WTC11 (cell line): Measurements from ENCODE around the gene FALEC. TPM values are rescaled to one million over a fixed set of nuclear protein-coding genes. Genes with fewer than 3 reads are reported as not detected.
"Not testable (repeated sequence)": the region's sequence is repeated elsewhere in the genome, so short reads cannot be mapped to it uniquely, and the experiment has no call there.

Experiments
- ATAC-seq: fragments of 200-7000 bp; cut with Tn5 transposase; 2 replicates; pipeline ENCODE4 v1.10.0; 2021; ENCODE audit warnings: mild to moderate bottlenecking, moderate library complexity
- CTCF ChIA-PET: fragments of 300-600 bp; sonication (Branson Sonifier 250); formaldehyde crosslinking; loops from one replicate; lab custom pipeline; 2021; ENCODE audit warnings: antibody characterized with exemption; lab: Charles Lee
- POLR2A ChIA-PET: fragments of 350-600 bp; sonication (Branson Sonifier 250); formaldehyde crosslinking; loops from one replicate; lab custom pipeline; 2021; ENCODE audit warnings: antibody characterized with exemption; lab: Charles Lee
- DNase-seq: peaks from one replicate; pipeline ENCODE4 v3.0.0; 2021; ENCODE audit warnings: low spot score
- H3K27ac Mint-ChIP-seq: 2 replicates; pipeline ENCODE4 v1.8.0; 2021; ENCODE audit warnings: mixed read lengths
- H3K27me3 Mint-ChIP-seq: 2 replicates; pipeline ENCODE4 v1.8.0; 2021; ENCODE audit warnings: low read depth, mild to moderate bottlenecking, moderate library complexity, mixed read lengths
- H3K36me3 Mint-ChIP-seq: 2 replicates; pipeline ENCODE4 v1.8.0; 2021; ENCODE audit warnings: mixed read lengths
- H3K4me1 Mint-ChIP-seq: 2 replicates; pipeline ENCODE4 v1.8.0; 2022; ENCODE audit warnings: mixed read lengths
- H3K4me3 Mint-ChIP-seq: 2 replicates; pipeline ENCODE4 v1.8.0; 2021; ENCODE audit warnings: mild to moderate bottlenecking, moderate library complexity, mixed read lengths
- H3K9me3 Mint-ChIP-seq: 2 replicates; pipeline ENCODE4 v1.8.0; 2021; ENCODE audit warnings: mixed read lengths
- AR ChIP-seq: fragments of 250-450 bp; sonication (Bioruptor Pico); IDR thresholded peaks from 2 replicates; pipeline ENCODE4 v1.9.0; 2021; ENCODE audit warnings: mild to moderate bottlenecking
- ERG ChIP-seq: fragments of 250-450 bp; sonication (Bioruptor Pico); IDR thresholded peaks from 2 replicates; pipeline ENCODE4 v1.8.0; 2021; ENCODE audit warnings: mild to moderate bottlenecking
- FOXK1 ChIP-seq: sonication (generic); formaldehyde crosslinking; IDR thresholded peaks from 2 replicates; pipeline ENCODE4 v1.8.0; 2022; ENCODE audit warnings: mild to moderate bottlenecking, moderate library complexity, missing genetic modification reagents
- IRF2 ChIP-seq: sonication (generic); formaldehyde crosslinking; IDR thresholded peaks from 2 replicates; pipeline ENCODE4 v1.8.0; 2022; ENCODE audit warnings: low read depth, missing genetic modification reagents, borderline replicate concordance
- JUN ChIP-seq: sonication (generic); formaldehyde crosslinking; IDR thresholded peaks from 2 replicates; pipeline ENCODE4 v1.8.0; 2023; ENCODE audit warnings: mild to moderate bottlenecking, missing genetic modification reagents
- MXD4 ChIP-seq: fragments of 250-450 bp; sonication (Bioruptor Pico); IDR thresholded peaks from 2 replicates; pipeline ENCODE4 v1.8.0; 2021; ENCODE audit warnings: mild to moderate bottlenecking, moderate library complexity, borderline replicate concordance
- MYBL2 ChIP-seq: sonication (generic); formaldehyde crosslinking; IDR thresholded peaks from 2 replicates; pipeline ENCODE4 v1.8.1; 2023; ENCODE audit warnings: mild to moderate bottlenecking, moderate library complexity, missing genetic modification reagents
- NFATC4 ChIP-seq: fragments of 250-450 bp; sonication (Bioruptor Pico); IDR thresholded peaks from 2 replicates; pipeline ENCODE4 v1.9.0; 2021; ENCODE audit warnings: mild to moderate bottlenecking
- NR1H2 ChIP-seq: sonication (generic); formaldehyde crosslinking; IDR thresholded peaks from 2 replicates; pipeline ENCODE4 v1.9.0; 2021; ENCODE audit warnings: mild to moderate bottlenecking, moderate library complexity, missing genetic modification reagents
- OVOL2 ChIP-seq: fragments of 250-450 bp; sonication (Bioruptor Pico); IDR thresholded peaks from 2 replicates; pipeline ENCODE4 v1.9.0; 2021; ENCODE audit warnings: mild to moderate bottlenecking, borderline replicate concordance
- PRRX2 ChIP-seq: fragments of 250-450 bp; sonication (Bioruptor Pico); IDR thresholded peaks from 2 replicates; pipeline ENCODE4 v1.8.0; 2021; ENCODE audit warnings: mild to moderate bottlenecking
- TEAD1 ChIP-seq: sonication (generic); formaldehyde crosslinking; IDR thresholded peaks from 2 replicates; pipeline ENCODE4 v1.8.0; 2022; ENCODE audit warnings: mild to moderate bottlenecking, missing genetic modification reagents
- ZMAT4 ChIP-seq: fragments of 250-450 bp; sonication (Bioruptor Pico); IDR thresholded peaks from 2 replicates; pipeline ENCODE4 v1.9.0; 2021; ENCODE audit warnings: mild to moderate bottlenecking
- ZNF232 ChIP-seq: sonication (generic); formaldehyde crosslinking; IDR thresholded peaks from 2 replicates; pipeline ENCODE4 v1.8.0; 2022; ENCODE audit warnings: mild to moderate bottlenecking, missing genetic modification reagents
- ZNF416 ChIP-seq: fragments of 250-450 bp; sonication (Bioruptor Pico); IDR thresholded peaks from 2 replicates; pipeline ENCODE4 v1.9.0; 2021; ENCODE audit warnings: mild to moderate bottlenecking, inconsistent platforms
- ZNF425 ChIP-seq: fragments of 250-450 bp; sonication (Bioruptor Pico); conservative IDR thresholded peaks from 2 replicates; pipeline ENCODE4 v1.9.0; 2021; ENCODE audit warnings: mild to moderate bottlenecking
- ZNF671 ChIP-seq: fragments of 250-450 bp; sonication (Bioruptor Pico); IDR thresholded peaks from 2 replicates; pipeline ENCODE4 v1.8.0; 2021; ENCODE audit warnings: mild to moderate bottlenecking
- total RNA-seq: library from RNA; stranded (reverse); gene quantifications from 3 replicates; pipeline ENCODE4 v1.2.3, GENCODE V29; 2021

The FALEC gene
- total RNA-seq, 1 experiment from 2014 or later: 1.2 TPM

GRCh38 chr1:150568594-150568966 is 53.0 kb downstream of the FALEC start:
- Mint-ChIP-seq H3K9me3 (no peaks in the 10 kb centered on the region), H3K27ac (peak overlapping the region; percentile 100), H3K36me3 (peaks cover 23% of the 10 kb centered on the region), H3K4me1 (peaks cover 77% of the 10 kb centered on the region), H3K4me3 (peak overlapping the region; percentile 57), H3K27me3 (no peaks in the 10 kb centered on the region)
- DNase-seq (no peak), ATAC-seq (peak; percentile 4)
- TF ChIP-seq ZNF416 (CRISPR knock-in tag): peak; percentile 58; the same call in 1 of the 2 replicates
- peak; percentile 69 for TF ChIP-seq ZNF425 (CRISPR knock-in tag)
- peak; percentile 75; the same call in 1 of the 2 replicates for TF ChIP-seq PRRX2
- TF ChIP-seq MXD4 (CRISPR knock-in tag): no peak
- POLR2A ChIA-PET: interaction anchor here (0.7 to 5.5 kb wide), 10 partner anchors 8 to 414 kb away, joined by 3 to 124 read pairs (median 5); partner anchors contain the start of genes ENSA, FALEC, GOLPH3L and MCL1
- CTCF ChIA-PET: interaction anchor here (0.6 to 7.2 kb wide), 8 partner anchors 8 to 61 kb away, joined by 3 to 68 read pairs (median 4); partner anchors contain the start of genes ENSA, FALEC and MCL1

- ATAC-seq (no peak), DNase-seq (no peak)
- Mint-ChIP-seq H3K9me3 (no peaks in the 10 kb centered on the region), H3K36me3 (peaks cover 67% of the 10 kb centered on the region), H3K4me3 (peak overlapping the region; percentile 46), H3K27ac (peak overlapping the region; percentile 97), H3K27me3 (no peaks in the 10 kb centered on the region), H3K4me1 (peaks cover 76% of the 10 kb centered on the region)
- no peak for TF ChIP-seq MYBL2 (CRISPR knock-in tag)
- no peak for TF ChIP-seq IRF2 (CRISPR knock-in tag)
- TF ChIP-seq ZNF671 (CRISPR knock-in tag): peak; percentile 46; the same call in 1 of the 2 replicates
- no peak for TF ChIP-seq JUN (CRISPR knock-in tag)
- 0 out of 2 replicates have a peak, but pooled peaks have one; percentile 27 for TF ChIP-seq PRRX2
- no peak for TF ChIP-seq ZNF232 (CRISPR knock-in tag)
- no peak for TF ChIP-seq NR1H2 (CRISPR knock-in tag)
- peak; percentile 63 for TF ChIP-seq NFATC4
- 0 out of 2 replicates have a peak, but pooled peaks have one; percentile 35 for TF ChIP-seq TEAD1 (CRISPR knock-in tag)
- TF ChIP-seq ERG (CRISPR knock-in tag): peak; percentile 16; the same call in 1 of the 2 replicates
- TF ChIP-seq OVOL2 (CRISPR knock-in tag): no peak
- TF ChIP-seq ZNF416 (CRISPR knock-in tag): peak; percentile 68
- TF ChIP-seq ZMAT4 (CRISPR knock-in tag): no peak
- no peak for TF ChIP-seq FOXK1 (CRISPR knock-in tag)
- CTCF ChIA-PET: interaction anchor here (0.7 to 7.2 kb wide), 4 partner anchors 13 to 242 kb away, joined by 3 to 68 read pairs (median 3); no protein-coding TSS in a partner anchor
- POLR2A ChIA-PET: interaction anchor here (0.6 to 9.4 kb wide), 5 partner anchors 10 to 545 kb away, joined by 3 to 188 read pairs (median 7); partner anchors contain the start of gene ENSA
Observed at GRCh38 chr1:150572918-150573647, 57.5 kb downstream of the FALEC start.

GRCh38 chr1:150573648-150574071 is 58.1 kb downstream of the FALEC start:
- H3K27ac Mint-ChIP-seq: peak overlapping the region; percentile 97
- ATAC-seq, H3K27me3 Mint-ChIP-seq, DNase-seq, H3K9me3 Mint-ChIP-seq: not testable (repeated sequence)
- peaks cover 70% of the 10 kb centered on the region for H3K4me1 Mint-ChIP-seq
- peak; percentile 47; the same call in 1 of the 2 replicates for TF ChIP-seq AR (CRISPR knock-in tag)
- peak overlapping the region; percentile 46 for H3K4me3 Mint-ChIP-seq
- peaks cover 73% of the 10 kb centered on the region for H3K36me3 Mint-ChIP-seq
- ChIA-PET POLR2A (interaction anchor here (0.9 to 9.4 kb wide), 2 partner anchors 10 to 56 kb away, joined by 7 to 188 read pairs; partner anchors contain the start of gene ENSA), CTCF (interaction anchor here (0.9 to 7.2 kb wide), 2 partner anchors 13 to 36 kb away, joined by 3 to 68 read pairs; no protein-coding TSS in a partner anchor)
